Endothelial cell of umbilical vein (primary cell): ENCODE results near the gene WBP2NL.

Experiments
- EZH2 ChIP-seq: IDR thresholded peaks from 2 replicates; pipeline ENCODE4 v1.6.1; 2012; ENCODE audit warnings: borderline replicate concordance, low read depth, mild to moderate bottlenecking, moderate library complexity, low read length, inconsistent platforms; ENCODE audit not compliant: severe bottlenecking
- FOS ChIP-seq: IDR thresholded peaks from 2 replicates; pipeline ENCODE4 v1.6.1; 2011; ENCODE audit warnings: mild to moderate bottlenecking, low read length, moderate library complexity, borderline replicate concordance; ENCODE audit not compliant: insufficient read depth
- TF ChIP-seq, protein P1 (sequence below), 2 donors: IDR thresholded peaks; 1 replicate in 1 of 2; 2 replicates in 1 of 2; pipeline ENCODE4 v1.5.1; 2011; ENCODE audit warnings: low read length in 2 of 2, mild to moderate bottlenecking in 2 of 2, moderate library complexity in 2 of 2, control low read depth in 1 of 2, inconsistent platforms in 1 of 2, low read depth in 1 of 2; ENCODE audit not compliant: insufficient read depth in 1 of 2; ENCODE audit errors: extremely low read depth in 1 of 2

DNA sequence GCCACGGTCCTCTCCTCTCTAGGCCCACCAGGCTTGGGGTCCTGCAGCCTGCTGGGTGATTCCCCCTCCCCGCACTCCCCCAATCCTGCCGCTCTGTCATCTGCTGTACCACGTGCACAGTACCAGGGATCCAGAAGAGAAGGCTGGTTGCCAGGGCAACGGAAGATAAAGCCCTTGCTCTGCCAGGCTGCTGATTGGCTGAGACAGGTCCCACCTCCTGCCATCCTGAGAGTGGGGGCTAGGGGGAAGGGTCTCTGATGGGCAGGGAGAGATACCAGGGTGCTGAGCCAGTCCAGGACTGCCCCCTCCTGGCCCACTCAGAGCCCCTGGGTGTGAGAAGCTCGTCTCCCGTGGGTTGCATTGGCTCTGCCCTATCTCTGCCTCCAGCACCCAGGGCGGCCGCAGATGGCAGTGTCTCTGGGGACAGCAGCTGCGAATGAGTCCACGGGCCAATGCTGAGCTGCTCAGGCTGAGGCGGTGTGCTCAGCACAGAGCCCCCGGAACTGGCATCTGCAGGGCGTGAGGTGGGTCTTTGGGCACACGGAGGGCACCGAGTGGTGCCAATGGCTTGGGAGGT, 46.6 kb upstream of the WBP2NL start, which contains the start of gene SMIM45:
- TF ChIP-seq, protein P1, sequence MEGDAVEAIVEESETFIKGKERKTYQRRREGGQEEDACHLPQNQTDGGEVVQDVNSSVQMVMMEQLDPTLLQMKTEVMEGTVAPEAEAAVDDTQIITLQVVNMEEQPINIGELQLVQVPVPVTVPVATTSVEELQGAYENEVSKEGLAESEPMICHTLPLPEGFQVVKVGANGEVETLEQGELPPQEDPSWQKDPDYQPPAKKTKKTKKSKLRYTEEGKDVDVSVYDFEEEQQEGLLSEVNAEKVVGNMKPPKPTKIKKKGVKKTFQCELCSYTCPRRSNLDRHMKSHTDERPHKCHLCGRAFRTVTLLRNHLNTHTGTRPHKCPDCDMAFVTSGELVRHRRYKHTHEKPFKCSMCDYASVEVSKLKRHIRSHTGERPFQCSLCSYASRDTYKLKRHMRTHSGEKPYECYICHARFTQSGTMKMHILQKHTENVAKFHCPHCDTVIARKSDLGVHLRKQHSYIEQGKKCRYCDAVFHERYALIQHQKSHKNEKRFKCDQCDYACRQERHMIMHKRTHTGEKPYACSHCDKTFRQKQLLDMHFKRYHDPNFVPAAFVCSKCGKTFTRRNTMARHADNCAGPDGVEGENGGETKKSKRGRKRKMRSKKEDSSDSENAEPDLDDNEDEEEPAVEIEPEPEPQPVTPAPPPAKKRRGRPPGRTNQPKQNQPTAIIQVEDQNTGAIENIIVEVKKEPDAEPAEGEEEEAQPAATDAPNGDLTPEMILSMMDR (IDR thresholded peaks at IDR 0.05; ENCODE audit: extremely low read depth in 1 of 2, insufficient read depth in 1 of 2, low read depth in 1 of 2, low read length in 2 of 2) = no peak
- TF ChIP-seq FOS (no peak), EZH2 (no peak)
